Hematopoietic multipotent progenitor cell treated with erythropoietin and hydrocortisone succinate and interleukin-3 and kit ligand, for 17 days (in vitro differentiated cells): ENCODE results near the gene TIMM9.
"Not testable (repeated sequence)": the region's sequence is repeated elsewhere in the genome, so short reads cannot be mapped to it uniquely, and the experiment has no call there.

Source experiments
- DNase-seq: peaks from one replicate; pipeline ENCODE4 v3.0.0-alpha.2; 2015; ENCODE audit warnings: low spot score

The TIMM9 gene, protein sequence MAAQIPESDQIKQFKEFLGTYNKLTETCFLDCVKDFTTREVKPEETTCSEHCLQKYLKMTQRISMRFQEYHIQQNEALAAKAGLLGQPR

GRCh38 chr14:58427281-58428117 is at the start of gene TIMM9, which contains the start of gene KIAA0586:
Gene TIMM9, minus strand, starts transcription at chr14:58427531. Its CDS starts 15,586 bp downstream, at chr14:58411945.
Gene KIAA0586, plus strand, starts transcription at chr14:58427719. Its CDS starts 546 bp downstream, at chr14:58428265.
- DNase-seq, result peak; percentile 99

DNA sequence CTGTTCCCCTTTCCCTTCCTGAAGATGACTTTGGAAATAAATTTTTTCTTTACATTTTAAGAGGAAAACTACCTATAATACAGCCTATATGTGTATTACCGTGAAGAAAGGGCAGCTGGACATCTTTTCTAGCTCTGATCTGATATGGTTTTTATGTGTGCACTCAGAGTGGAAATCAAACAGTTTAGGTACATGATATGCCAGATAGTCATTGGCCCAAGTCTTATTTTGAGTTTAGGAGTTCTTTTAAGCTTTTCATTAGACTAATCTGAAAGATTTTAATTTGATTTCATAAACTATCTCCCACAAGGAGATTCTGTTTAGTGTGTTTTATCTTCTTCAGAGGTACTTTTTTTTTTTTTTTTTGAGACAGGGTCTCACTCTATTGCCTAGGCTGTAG is 49.0 kb upstream of the TIMM9 start:
- no peak for DNase-seq

DNA sequence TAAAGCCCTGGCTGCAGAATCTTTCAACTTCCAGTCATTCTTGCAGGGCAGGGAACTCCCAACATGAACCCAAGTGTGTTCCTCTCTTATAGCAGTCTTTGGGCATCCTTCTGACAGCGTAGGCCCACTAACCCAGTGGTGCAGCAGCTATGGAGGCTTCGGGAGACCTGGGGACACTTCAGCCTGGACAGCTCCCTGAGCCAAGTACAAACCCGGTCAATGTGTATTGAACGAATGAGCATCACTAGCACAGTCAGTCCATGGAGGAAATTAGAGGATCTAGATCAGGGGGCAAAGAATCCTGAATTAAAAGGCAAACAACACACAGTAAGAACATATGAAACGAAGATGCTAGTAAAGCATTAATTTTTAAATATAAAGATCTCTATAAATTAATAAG is 42.0 kb upstream of the TIMM9 start:
- DNase-seq, result no peak

DNA sequence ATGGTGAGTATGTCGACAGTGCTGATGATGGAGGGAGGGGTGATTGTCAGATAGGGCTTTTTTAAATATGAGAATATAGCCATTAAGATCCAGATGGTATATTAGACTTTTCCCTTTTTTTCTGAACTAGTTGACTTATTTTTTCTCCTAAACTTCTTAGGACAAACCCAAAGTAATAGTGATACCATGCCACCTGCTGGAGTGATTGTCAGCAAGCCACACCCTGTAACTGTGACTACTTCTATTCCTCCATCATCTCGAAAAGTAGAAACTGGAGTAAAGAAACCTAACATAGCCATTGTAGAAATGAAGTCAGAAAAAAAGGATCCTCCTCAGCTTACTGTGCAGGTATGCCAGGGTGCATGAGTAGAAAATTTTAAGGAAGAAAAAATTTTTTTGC is 40.2 kb upstream of the TIMM9 start:
- no peak for DNase-seq

DNA sequence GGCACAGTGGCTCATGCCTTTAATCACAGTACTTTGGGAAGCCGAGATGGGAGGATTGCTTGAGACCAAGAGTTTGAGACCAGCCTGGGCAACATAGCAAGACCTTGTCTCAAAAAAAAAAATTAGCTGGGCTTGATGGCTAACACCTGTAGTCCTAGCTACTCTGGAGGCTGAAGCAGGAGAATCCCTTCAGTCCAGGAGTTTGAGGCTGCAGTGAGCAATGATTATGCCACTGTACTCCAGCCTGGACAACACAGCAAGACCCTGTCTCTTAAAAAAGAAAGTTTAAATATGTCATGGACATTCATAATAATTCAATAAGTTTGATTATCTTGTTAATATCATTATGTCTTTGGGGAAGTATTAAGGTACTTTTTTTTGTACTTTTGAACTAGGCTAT is 39.1 kb upstream of the TIMM9 start:
- DNase-seq, result no peak

DNA sequence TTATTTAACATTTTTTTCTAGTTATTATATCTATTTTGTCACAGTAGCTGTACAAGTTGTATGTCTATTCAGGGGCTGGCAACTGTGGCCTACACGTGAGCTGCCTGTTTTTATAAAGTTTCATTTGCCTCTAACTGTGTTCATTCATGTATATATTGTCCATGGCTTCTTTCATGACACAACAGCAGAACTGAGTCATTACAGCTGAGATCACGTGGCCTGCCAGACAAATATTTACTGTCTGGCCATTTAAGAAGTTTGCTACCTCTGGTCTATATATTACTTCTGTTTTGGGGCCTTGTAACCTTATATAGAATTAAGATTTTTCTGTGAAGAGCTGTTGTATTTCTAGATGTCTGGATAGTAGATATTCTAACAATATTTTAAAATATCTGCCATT is 38.1 kb upstream of the TIMM9 start:
- no peak for DNase-seq

DNA sequence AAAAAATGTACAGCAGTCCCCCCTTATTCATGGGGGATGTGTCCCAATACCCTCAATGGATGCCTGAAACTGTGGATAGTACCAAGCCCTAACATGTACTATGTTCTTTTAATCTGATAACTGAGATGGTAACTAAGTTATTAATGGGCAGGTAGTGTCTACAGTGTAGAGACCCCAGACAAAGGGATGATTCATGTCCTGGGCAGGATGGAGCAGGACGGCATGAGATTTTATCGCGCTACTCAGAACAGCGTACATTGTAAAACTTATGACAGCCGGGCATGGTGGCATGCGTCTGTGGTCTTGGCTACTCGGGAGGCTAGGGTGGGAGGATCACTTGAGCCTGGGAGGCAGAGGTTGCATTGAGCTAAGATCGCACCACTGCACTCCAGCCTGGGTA is 37.3 kb upstream of the TIMM9 start:
- no peak for DNase-seq

- DNase-seq, result no peak
Observed at GRCh38 chr14:58463147-58463546, 35.8 kb upstream of the TIMM9 start.

- DNase-seq, result no peak
Observed at GRCh38 chr14:58460772-58461171, 33.4 kb upstream of the TIMM9 start.

- DNase-seq, result no peak
Observed at GRCh38 chr14:58455593-58456265, 28.4 kb upstream of the TIMM9 start.

- DNase-seq, result no peak
Observed at GRCh38 chr14:58444627-58445026, 17.3 kb upstream of the TIMM9 start.

- no peak for DNase-seq
Observed at GRCh38 chr14:58439476-58439875, 12.1 kb upstream of the TIMM9 start.

GRCh38 chr14:58430156-58430555 is 2.8 kb upstream of the TIMM9 start:
- DNase-seq, result peak; percentile 66

DNA sequence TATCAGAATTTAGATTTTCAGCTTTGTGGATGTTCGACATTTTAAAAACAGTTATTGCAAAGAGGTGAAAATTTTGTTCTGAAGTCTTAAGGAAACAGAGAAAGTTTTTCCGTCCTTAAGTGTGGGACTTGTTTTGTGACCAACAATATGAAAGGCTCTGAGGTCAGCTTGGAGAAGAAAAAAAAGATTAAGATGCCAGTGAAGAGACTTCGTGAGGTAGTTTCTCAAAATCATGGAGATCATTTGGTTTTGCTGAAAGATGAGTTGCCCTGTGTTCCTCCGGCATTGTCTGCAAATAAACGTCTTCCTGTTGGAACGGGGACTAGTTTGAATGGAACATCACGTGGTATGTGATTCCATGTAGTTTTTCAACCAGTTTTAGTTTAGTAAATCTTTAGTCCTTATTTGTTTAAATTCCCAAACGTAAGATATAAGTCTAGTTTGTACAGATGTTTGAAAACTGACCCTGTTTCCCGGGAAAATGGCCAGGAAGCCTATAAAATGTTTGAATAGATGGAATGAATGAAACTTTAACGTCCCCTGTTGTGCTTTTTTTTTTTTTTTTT is 870 bp upstream of the TIMM9 start:
- DNase-seq, result no peak

- DNase-seq, result no peak
Observed at GRCh38 chr14:58426670-58427280, 556 bp downstream of the TIMM9 start.

GRCh38 chr14:58416934-58417333 is 10.4 kb downstream of the TIMM9 start:
- DNase-seq, result not testable (repeated sequence)

DNA sequence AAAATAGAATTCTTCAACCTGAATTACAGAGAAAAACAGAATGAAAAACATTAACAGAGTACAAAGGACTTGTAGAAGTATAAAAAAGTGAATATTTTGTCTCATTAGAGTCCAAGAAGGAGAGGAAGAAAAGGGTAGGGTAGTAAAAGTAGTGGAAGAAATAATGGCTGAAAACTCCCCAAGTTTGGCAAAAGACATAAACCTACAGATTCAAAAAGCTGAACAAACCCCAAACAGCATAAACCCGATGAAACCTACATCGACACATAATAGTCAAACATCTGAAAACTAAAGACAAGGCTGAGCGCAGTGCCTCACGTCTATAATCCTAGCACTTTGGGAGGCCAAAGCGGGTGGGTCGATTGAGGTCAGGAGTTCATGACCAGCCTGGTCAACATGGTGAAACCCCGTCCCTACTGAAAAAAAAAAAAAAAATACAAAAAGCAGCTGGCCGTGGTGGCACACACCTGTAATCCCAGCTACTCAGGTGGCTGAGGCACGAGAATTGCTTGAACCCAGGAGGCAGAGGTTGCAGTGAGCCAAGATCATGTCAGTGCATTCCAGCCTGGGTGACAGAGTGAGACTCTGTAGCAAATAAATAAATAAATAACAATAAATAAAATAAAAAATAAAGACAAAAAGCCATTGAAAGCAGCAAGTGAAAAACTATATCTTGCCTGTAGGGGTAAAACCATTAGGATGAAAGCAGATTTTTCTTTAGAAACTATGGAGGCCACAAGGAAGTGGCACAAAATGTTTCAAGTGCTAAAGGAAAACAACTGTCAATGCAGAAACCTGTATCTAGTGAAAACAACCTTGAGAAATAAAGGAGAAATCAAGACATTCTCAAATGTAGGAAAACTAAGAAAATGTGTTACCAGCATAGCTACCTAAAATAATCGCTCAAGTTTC is 11.4 kb downstream of the TIMM9 start:
- DNase-seq, result no peak

GRCh38 chr14:58414845-58415244 is 12.5 kb downstream of the TIMM9 start:
- DNase-seq, result peak; percentile 60

GRCh38 chr14:58408681-58409215 is 18.6 kb downstream of the TIMM9 start:
- no peak for DNase-seq

- DNase-seq, result no peak
Observed at GRCh38 chr14:58401587-58401986, 25.7 kb downstream of the TIMM9 start.

DNA sequence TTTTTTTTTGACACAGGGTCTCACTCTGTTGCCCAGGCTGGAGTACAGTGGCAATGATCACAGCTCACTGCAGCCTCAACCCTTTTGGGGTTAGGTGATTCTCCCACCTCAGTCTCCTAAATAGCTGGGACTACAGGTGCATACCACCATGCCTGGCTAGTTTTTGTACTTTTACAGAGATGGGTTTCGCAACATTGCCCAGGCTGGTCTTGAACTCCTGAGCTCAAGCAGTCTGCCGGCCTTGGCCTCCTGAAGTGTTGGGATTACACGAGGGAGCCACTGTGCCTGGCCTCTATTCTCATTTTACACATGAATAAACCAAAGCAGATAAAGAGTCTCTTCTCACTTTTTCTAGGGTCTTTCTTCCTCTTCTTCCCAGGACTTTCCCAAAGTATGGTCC is 28.4 kb downstream of the TIMM9 start:
- DNase-seq, result no peak
